RWPE2 (cell line): ENCODE data around the gene LRCH1.

Source experiments
- ATAC-seq: fragments of 200-7000 bp; cut with Tn5 transposase; 3 replicates; pipeline ENCODE4 v1.9.1; 2021; ENCODE audit warnings: low read depth
- DNase-seq: peaks from one replicate; pipeline ENCODE4 v3.0.0-alpha.2; 2020; ENCODE audit warnings: low spot score
- H3K27ac ChIP-seq: fragments of 450-650 bp; 2 replicates; pipeline ENCODE4 v1.5.1; 2017; ENCODE audit warnings: mild to moderate bottlenecking; ENCODE audit not compliant: poor library complexity, severe bottlenecking
- H3K27me3 ChIP-seq: fragments of 250-450 bp; sonication (Bioruptor Pico); 2 replicates; pipeline ENCODE4 v1.5.1; 2021; ENCODE audit warnings: mild to moderate bottlenecking, moderate library complexity; ENCODE audit not compliant: insufficient read depth, poor library complexity, severe bottlenecking
- H3K36me3 ChIP-seq: fragments of 250-450 bp; sonication (Bioruptor Pico); 2 replicates; pipeline ENCODE4 v1.5.1; 2020; ENCODE audit warnings: low read depth, mild to moderate bottlenecking, moderate library complexity
- H3K4me1 ChIP-seq: fragments of 250-450 bp; sonication (Bioruptor Pico); 2 replicates; pipeline ENCODE4 v1.5.1; 2021; ENCODE audit warnings: mild to moderate bottlenecking, moderate library complexity; ENCODE audit not compliant: insufficient read depth, poor library complexity, severe bottlenecking
- H3K4me3 ChIP-seq: fragments of 250-450 bp; sonication (Bioruptor Pico); 2 replicates; pipeline ENCODE4 v1.5.1; 2021; ENCODE audit warnings: mild to moderate bottlenecking, moderate library complexity; ENCODE audit not compliant: severe bottlenecking
- H3K9me3 ChIP-seq: fragments of 250-450 bp; sonication (Bioruptor Pico); 2 replicates; pipeline ENCODE4 v1.5.1; 2021; ENCODE audit warnings: mild to moderate bottlenecking, moderate library complexity; ENCODE audit not compliant: severe bottlenecking
- CTCF ChIP-seq: fragments of 450-650 bp; IDR thresholded peaks from one replicate; pipeline ENCODE4 v1.5.1; 2017; ENCODE audit warnings: mild to moderate bottlenecking, moderate library complexity; ENCODE audit not compliant: poor library complexity, severe bottlenecking

LRCH1 gene

GRCh38 chr13:46656786-46657185 lies 103.8 kb downstream of the LRCH1 start:
- H3K4me1 ChIP-seq, result peaks cover 8% of the 10 kb centered on the region
- H3K4me3 ChIP-seq, result no peak overlapping the region
- H3K27ac ChIP-seq, result no peak overlapping the region
- H3K36me3 ChIP-seq, result no peaks in the 10 kb centered on the region
- DNase-seq (no peak), ATAC-seq (no peak)
- no peaks in the 10 kb centered on the region for H3K27me3 ChIP-seq
- no peaks in the 10 kb centered on the region for H3K9me3 ChIP-seq
- no peak for TF ChIP-seq CTCF

GRCh38 chr13:46659413-46660065 lies 106.6 kb downstream of the LRCH1 start:
- DNase-seq (no peak), ATAC-seq (no peak)
- H3K27ac ChIP-seq, result no peak overlapping the region
- no peak overlapping the region for H3K4me3 ChIP-seq
- H3K27me3 ChIP-seq, result no peaks in the 10 kb centered on the region
- H3K4me1 ChIP-seq, result peaks cover 8% of the 10 kb centered on the region
- H3K9me3 ChIP-seq, result no peaks in the 10 kb centered on the region
- TF ChIP-seq CTCF, result no peak
- no peaks in the 10 kb centered on the region for H3K36me3 ChIP-seq

GRCh38 chr13:46660416-46660815 lies 107.4 kb downstream of the LRCH1 start:
- H3K4me1 ChIP-seq, result peaks cover 8% of the 10 kb centered on the region
- no peak for DNase-seq
- no peak overlapping the region for H3K4me3 ChIP-seq
- ATAC-seq, result no peak
- H3K27ac ChIP-seq, result no peak overlapping the region
- TF ChIP-seq CTCF, result no peak
- no peaks in the 10 kb centered on the region for H3K9me3 ChIP-seq
- H3K27me3 ChIP-seq, result no peaks in the 10 kb centered on the region
- no peaks in the 10 kb centered on the region for H3K36me3 ChIP-seq

GRCh38 chr13:46660857-46661256 lies 107.9 kb downstream of the LRCH1 start:
- ATAC-seq (no peak), DNase-seq (no peak)
- H3K4me1 ChIP-seq, result peaks cover 4% of the 10 kb centered on the region
- no peak for TF ChIP-seq CTCF
- H3K9me3 ChIP-seq, result no peaks in the 10 kb centered on the region
- H3K36me3 ChIP-seq, result no peaks in the 10 kb centered on the region
- H3K27me3 ChIP-seq, result no peaks in the 10 kb centered on the region
- no peak overlapping the region for H3K4me3 ChIP-seq
- H3K27ac ChIP-seq, result no peak overlapping the region

- Histone ChIP-seq H3K27ac (no peak overlapping the region), H3K36me3 (no peaks in the 10 kb centered on the region), H3K27me3 (no peaks in the 10 kb centered on the region), H3K4me3 (no peak overlapping the region), H3K4me1 (peaks cover under 1% of the 10 kb centered on the region), H3K9me3 (no peaks in the 10 kb centered on the region)
- TF ChIP-seq CTCF, result no peak
- ATAC-seq, result no peak
- DNase-seq, result no peak
These were observed 109.7 kb downstream of the LRCH1 start for GRCh38 chr13:46662690-46663089.
